GM23248 (cell line): Measurements from ENCODE around the gene DUSP5. TPM values are rescaled to one million over a fixed set of nuclear protein-coding genes. Genes with fewer than 3 reads are reported as not detected.

Source experiments
- DNase-seq: peaks from one replicate; pipeline ENCODE4 v3.0.0-alpha.2; 2015
- H2AFZ ChIP-seq: fragments of 200-600 bp; sonication (generic); 2 replicates; pipeline ENCODE4 v1.6.1; 2016; ENCODE audit warnings: antibody characterized with exemption
- H3F3A ChIP-seq: fragments of 200-600 bp; sonication (generic); 2 replicates; pipeline ENCODE4 v1.6.1; 2016; ENCODE audit warnings: mild to moderate bottlenecking, antibody characterized with exemption, mixed run types; ENCODE audit not compliant: insufficient read depth
- H3K27ac ChIP-seq: fragments of 200-600 bp; sonication (generic); 2 replicates; pipeline ENCODE4 v1.5.1; 2016; ENCODE audit warnings: mild to moderate bottlenecking
- H3K27me3 ChIP-seq: fragments of 200-600 bp; sonication (generic); replicated peaks from 2 replicates; pipeline ENCODE4 v1.6.1; 2016; ENCODE audit warnings: mild to moderate bottlenecking; ENCODE audit not compliant: insufficient read depth
- H3K36me3 ChIP-seq: fragments of 200-600 bp; sonication (generic); 2 replicates; pipeline ENCODE4 v1.6.1; 2016; ENCODE audit warnings: low read depth, mild to moderate bottlenecking
- H3K4me1 ChIP-seq: fragments of 200-600 bp; sonication (generic); 2 replicates; pipeline ENCODE4 v1.6.1; 2016; ENCODE audit warnings: mild to moderate bottlenecking; ENCODE audit not compliant: insufficient read depth
- H3K4me2 ChIP-seq: fragments of 200-600 bp; sonication (generic); one replicate; pipeline ENCODE4 v1.6.1; 2016; ENCODE audit warnings: mild to moderate bottlenecking; ENCODE audit not compliant: unreplicated experiment
- H3K4me3 ChIP-seq: fragments of 200-600 bp; sonication (generic); 2 replicates; pipeline ENCODE4 v1.5.1; 2016; ENCODE audit warnings: mild to moderate bottlenecking
- H3K79me2 ChIP-seq: fragments of 200-600 bp; sonication (generic); 2 replicates; pipeline ENCODE4 v1.6.1; 2016; ENCODE audit warnings: mild to moderate bottlenecking; ENCODE audit not compliant: insufficient read depth
- H3K9ac ChIP-seq: fragments of 200-600 bp; sonication (generic); 2 replicates; pipeline ENCODE4 v1.6.1; 2016; ENCODE audit warnings: mild to moderate bottlenecking
- H3K9me2 ChIP-seq: fragments of 200-600 bp; sonication (generic); 2 replicates; pipeline ENCODE4 v1.6.1; 2016; ENCODE audit warnings: mixed run types, mild to moderate bottlenecking, moderate library complexity; ENCODE audit not compliant: insufficient read depth
- H3K9me3 ChIP-seq: fragments of 200-600 bp; sonication (generic); one replicate; pipeline ENCODE4 v1.6.1; 2017; ENCODE audit warnings: low read depth
- H4K20me1 ChIP-seq: fragments of 200-600 bp; sonication (generic); 2 replicates; pipeline ENCODE4 v1.6.0; 2016; ENCODE audit not compliant: insufficient read depth
- EZH2 ChIP-seq: fragments of 200-600 bp; sonication (generic); IDR thresholded peaks from 2 replicates; pipeline ENCODE4 v1.6.1; 2018; ENCODE audit warnings: antibody characterized with exemption, mild to moderate bottlenecking; ENCODE audit not compliant: insufficient read depth, poor library complexity, severe bottlenecking
- EZH2phosphoT487 ChIP-seq: fragments of 200-600 bp; sonication (generic); IDR thresholded peaks from 2 replicates; pipeline ENCODE4 v1.6.1; 2018; ENCODE audit warnings: antibody characterized with exemption, moderate library complexity, mild to moderate bottlenecking, low read depth; ENCODE audit not compliant: insufficient read depth
- WGBS, 2 experiments: methylation state at CpG; one replicate each; pipeline ENCODE4 v1.1.6; 2015 to 2017; ENCODE audit warnings: low lambda C conversion rate in 2 of 2, low coverage in 1 of 2; ENCODE audit errors: missing lambda C conversion rate in 2 of 2; 5-methylcytosine and 5-hydroxymethylcytosine counted together
- in situ Hi-C: fragments of 300-500 bp; cut with MboI; formaldehyde crosslinking; loops from 2 replicates; pipeline ENCODE4 v1.15.0; 2020
- polyA plus RNA-seq: library from polyadenylated mRNA; unstranded; fragments of >200 nt; fragmentation: Nextera tagmentation; extraction: Ambion mirVana; gene quantifications from 2 replicates; pipeline ENCODE4 v1.2.1, GENCODE V29; 2016
- total RNA-seq: library from RNA; depleted of rRNA; stranded (reverse); fragments of >200 nt; shearing (Covaris generic); gene quantifications from 2 replicates; pipeline ENCODE4 v1.2.3, GENCODE V29; 2014

DUSP5 gene
- total and polyA plus RNA-seq, 2 experiments from 2014 or later = 5.8 to 17.8 TPM

DNA sequence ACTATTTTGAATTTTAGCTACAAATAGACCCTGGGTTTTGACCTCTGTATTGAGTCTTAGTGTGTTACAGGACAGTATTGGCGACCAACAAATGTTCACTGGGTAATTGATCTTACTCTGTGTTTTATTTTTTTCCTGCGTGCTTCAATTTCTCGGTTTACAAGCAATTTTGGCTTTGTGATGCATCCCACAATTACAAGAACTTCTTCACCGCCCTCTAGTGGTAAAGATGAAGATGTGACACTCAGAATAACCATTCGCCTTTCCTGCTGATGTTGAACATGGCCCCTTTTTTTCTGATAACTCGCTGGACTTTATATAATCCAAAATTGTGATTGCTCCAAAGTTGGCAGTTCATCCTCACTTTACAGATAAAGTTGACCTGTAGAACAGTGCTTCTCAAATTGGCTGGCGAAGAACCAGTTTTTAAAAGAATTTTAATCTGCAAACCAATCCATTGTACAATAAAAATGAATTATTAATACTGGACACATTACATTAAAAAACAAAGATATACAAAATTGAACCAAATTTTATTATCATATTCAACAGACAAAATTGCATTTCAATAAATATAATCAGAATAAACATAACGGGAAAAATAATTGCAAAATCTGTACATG, 49.5 kb downstream of the DUSP5 start:
- Histone ChIP-seq H4K20me1 (no peaks in the 10 kb centered on the region), H2AFZ (no peak overlapping the region), H3K4me2 (no peak overlapping the region), H3K4me3 (no peak overlapping the region), H3K9me3 (no peaks in the 10 kb centered on the region), H3K79me2 (no peaks in the 10 kb centered on the region), H3K36me3 (no peaks in the 10 kb centered on the region), H3K9ac (no peak overlapping the region), H3K27me3 (no peaks in the 10 kb centered on the region), H3F3A (no peaks in the 10 kb centered on the region), H3K9me2 (no peaks in the 10 kb centered on the region), H3K27ac (no peak overlapping the region), H3K4me1 (no peaks in the 10 kb centered on the region)
- in situ Hi-C loops = no loop called here
- TF ChIP-seq EZH2phosphoT487 = no peak
- TF ChIP-seq EZH2 = no peak
- WGBS, 2 experiments = 15 to 16% methylated on average over 8 of the region's 8 CpGs
- peak; percentile 85 for DNase-seq

DNA sequence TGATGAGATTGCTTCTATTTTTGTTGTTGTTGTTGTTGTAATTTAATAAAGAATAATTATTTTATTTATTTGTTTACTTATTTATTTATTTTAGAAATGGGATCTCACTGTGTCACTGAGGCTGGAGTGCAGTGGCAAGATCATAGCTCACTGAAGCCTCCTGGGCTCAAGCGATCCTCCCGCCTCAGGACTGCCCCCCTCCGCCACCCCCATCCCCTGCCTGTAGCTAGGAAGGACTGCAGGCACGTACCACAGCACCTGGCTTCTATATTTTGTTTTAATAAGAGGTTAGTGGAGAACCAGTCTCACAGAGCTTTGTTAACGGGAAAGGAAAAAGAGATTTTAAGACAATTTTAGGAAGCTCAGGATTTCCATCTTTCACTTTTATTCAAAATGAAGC, 50.3 kb downstream of the DUSP5 start:
- Histone ChIP-seq H3K79me2 (no peaks in the 10 kb centered on the region), H3K9ac (no peak overlapping the region), H3K27ac (no peak overlapping the region), H4K20me1 (no peaks in the 10 kb centered on the region), H3F3A (no peaks in the 10 kb centered on the region), H3K9me2 (no peaks in the 10 kb centered on the region), H3K4me3 (no peak overlapping the region), H3K9me3 (no peaks in the 10 kb centered on the region), H2AFZ (no peak overlapping the region), H3K4me1 (no peaks in the 10 kb centered on the region), H3K27me3 (no peaks in the 10 kb centered on the region), H3K4me2 (no peak overlapping the region), H3K36me3 (no peaks in the 10 kb centered on the region)
- WGBS, 2 experiments = 44 to 51% methylated on average over 5 of the region's 5 CpGs
- in situ Hi-C loops = no loop called here
- no peak for TF ChIP-seq EZH2
- no peak for TF ChIP-seq EZH2phosphoT487
- DNase-seq = no peak

DNA sequence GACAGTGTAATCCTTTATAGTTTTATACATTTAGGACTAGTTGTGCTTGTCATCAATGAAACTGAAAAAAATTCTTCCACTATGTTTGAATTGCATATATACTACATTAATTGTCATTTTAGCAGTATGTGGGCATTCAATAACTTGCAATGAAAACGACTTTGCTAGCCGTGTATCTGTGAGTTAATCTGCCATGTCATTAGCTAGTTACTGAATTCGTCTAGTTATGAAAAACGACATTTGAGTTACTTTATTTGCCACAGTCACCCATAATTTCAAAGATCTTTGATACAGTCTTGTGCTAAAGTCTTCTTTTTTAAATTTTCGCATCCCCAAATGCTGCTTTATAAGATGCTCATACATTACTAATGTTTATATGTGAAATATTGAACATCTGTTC, 51.5 kb downstream of the DUSP5 start:
- H3K4me3 ChIP-seq = no peak overlapping the region
- H3K79me2 ChIP-seq = no peaks in the 10 kb centered on the region
- no peaks in the 10 kb centered on the region for H3F3A ChIP-seq
- no peak overlapping the region for H2AFZ ChIP-seq
- no peaks in the 10 kb centered on the region for H3K4me1 ChIP-seq
- no peak overlapping the region for H3K4me2 ChIP-seq
- TF ChIP-seq EZH2phosphoT487 (no peak), EZH2 (no peak)
- no peaks in the 10 kb centered on the region for H3K9me2 ChIP-seq
- no peaks in the 10 kb centered on the region for H3K36me3 ChIP-seq
- WGBS, 2 experiments = 71 to 75% methylated on average over 5 of the region's 5 CpGs
- H3K27ac ChIP-seq = no peak overlapping the region
- no peak overlapping the region for H3K9ac ChIP-seq
- in situ Hi-C loops = no loop called here
- no peaks in the 10 kb centered on the region for H4K20me1 ChIP-seq
- DNase-seq = no peak
- no peaks in the 10 kb centered on the region for H3K27me3 ChIP-seq
- no peaks in the 10 kb centered on the region for H3K9me3 ChIP-seq

DNA sequence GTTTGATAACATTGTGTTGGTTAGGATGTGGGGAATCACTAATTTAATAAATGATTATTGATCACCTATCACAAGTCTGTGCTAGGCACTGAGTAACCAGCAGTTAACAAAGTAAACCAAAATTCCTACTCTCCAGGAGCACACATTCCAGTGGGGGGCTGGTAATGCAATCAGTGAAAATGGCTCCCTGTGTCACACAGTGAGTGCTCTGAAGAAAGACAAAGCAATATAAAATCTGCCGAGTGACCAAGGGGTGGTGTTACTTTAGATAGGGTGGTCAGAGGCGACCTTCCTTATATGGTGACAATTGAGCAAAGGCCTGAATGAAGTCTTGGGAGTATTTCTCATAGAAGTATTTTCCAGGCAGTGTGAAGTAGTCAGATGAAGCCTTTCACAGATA, 56.2 kb downstream of the DUSP5 start:
- H3K9me2 ChIP-seq = no peaks in the 10 kb centered on the region
- TF ChIP-seq EZH2phosphoT487 (no peak), EZH2 (no peak)
- WGBS, 2 experiments = 18 to 24% methylated on average over 2 of the region's 2 CpGs
- no peak for DNase-seq
- no peak overlapping the region for H3K4me3 ChIP-seq
- H3K36me3 ChIP-seq = no peaks in the 10 kb centered on the region
- peak overlapping the region; percentile 35 for H2AFZ ChIP-seq
- no peaks in the 10 kb centered on the region for H4K20me1 ChIP-seq
- H3K27ac ChIP-seq = no peak overlapping the region
- H3K27me3 ChIP-seq = no peaks in the 10 kb centered on the region
- H3F3A ChIP-seq = no peaks in the 10 kb centered on the region
- H3K9ac ChIP-seq = no peak overlapping the region
- no peaks in the 10 kb centered on the region for H3K79me2 ChIP-seq
- in situ Hi-C loops = loop anchor here (5.0 kb wide), 1 partner anchor 232 kb away; no protein-coding TSS in a partner anchor
- no peaks in the 10 kb centered on the region for H3K9me3 ChIP-seq
- H3K4me1 ChIP-seq = no peaks in the 10 kb centered on the region
- H3K4me2 ChIP-seq = no peak overlapping the region

DNA sequence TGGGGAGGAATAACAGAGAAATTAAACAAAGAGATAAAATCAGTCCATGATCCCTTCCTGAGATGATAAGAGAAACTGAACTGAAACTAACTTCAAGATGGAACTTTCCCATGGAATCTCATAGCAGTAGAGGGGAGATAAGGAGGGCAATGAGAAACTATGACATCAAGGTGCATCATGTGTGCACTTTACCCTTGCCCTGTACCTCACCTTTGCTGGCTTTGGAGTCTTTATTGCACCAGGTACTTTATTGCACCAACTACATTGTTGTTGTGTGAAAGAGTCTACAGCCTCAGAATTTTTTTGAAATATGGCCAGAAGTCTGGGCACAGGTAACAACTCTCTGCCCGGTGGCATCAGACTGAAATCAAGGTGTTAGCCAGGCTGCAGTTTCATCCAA, 58.6 kb downstream of the DUSP5 start:
- no peak overlapping the region for H3K4me3 ChIP-seq
- in situ Hi-C loops = no loop called here
- H2AFZ ChIP-seq = no peak overlapping the region
- H3K27ac ChIP-seq = no peak overlapping the region
- no peaks in the 10 kb centered on the region for H3K9me3 ChIP-seq
- H3K4me1 ChIP-seq = no peaks in the 10 kb centered on the region
- no peaks in the 10 kb centered on the region for H3K9me2 ChIP-seq
- TF ChIP-seq EZH2 (no peak), EZH2phosphoT487 (no peak)
- no peaks in the 10 kb centered on the region for H3K27me3 ChIP-seq
- no peaks in the 10 kb centered on the region for H4K20me1 ChIP-seq
- H3K36me3 ChIP-seq = no peaks in the 10 kb centered on the region
- H3K4me2 ChIP-seq = no peak overlapping the region
- no peaks in the 10 kb centered on the region for H3K79me2 ChIP-seq
- H3F3A ChIP-seq = no peaks in the 10 kb centered on the region
- no peak for DNase-seq
- 100% methylated on average over 1 of the region's 1 CpG for WGBS, 2 experiments
- no peak overlapping the region for H3K9ac ChIP-seq
